ENCODE measurements around the gene ALDH1A2.

- TF ChIP-seq CTCF (conservative IDR thresholded peaks at IDR 0.05; ENCODE audit: low read depth, low read length) (no peak), EZH2 (IDR thresholded peaks at IDR 0.05; ENCODE audit: borderline replicate concordance, low read depth, low read length, poor library complexity, severe bottlenecking) (no peak)
Measured at GRCh38 chr15:58047149-58047548, 18.4 kb downstream of the ALDH1A2 start.
